SIG-M5 (cell line): ENCODE data around the gene NCBP3.

ENCODE experiments used
- DNase-seq: peaks from one replicate; lab custom pipeline; 2025; lab: John Stamatoyannopoulos, UW

Gene NCBP3

GRCh38 chr17:3754066-3754457 is 92.0 kb downstream of the NCBP3 start:
- no peak for DNase-seq

- no peak for DNase-seq
Measured at GRCh38 chr17:3753624-3754023, 92.4 kb downstream of the NCBP3 start.
